Pancreas (tissue), 10 donors: ENCODE data around the gene MNT. TPM values are rescaled to one million over a fixed set of nuclear protein-coding genes. Genes with fewer than 3 reads are reported as not detected.

Experiments used
- ATAC-seq, 4 donors: fragments of 200-7000 bp; cut with Tn5 transposase; one replicate each; pipeline versions ENCODE4 v1.8.0 to v1.9.1; 2020; ENCODE audit warnings: mild to moderate bottlenecking in 4 of 4, moderate library complexity in 4 of 4
- DNase-seq, 6 donors: peaks; one replicate each; pipeline ENCODE4 v3.0.0-alpha.2; 2020
- FAIRE-seq: peaks from 2 replicates; lab custom pipeline; 2012; peaks lifted over from hg19 to GRCh38; lab: Jason Lieb, UNC
- H3K27ac ChIP-seq, 4 donors: fragments of 200-600 bp; sonication (generic); 1 replicate in 3 of 4; 2 replicates in 1 of 4; pipeline versions ENCODE4 v1.5.0 to v1.8.0; 2020
- H3K27me3 ChIP-seq, 4 donors: fragments of 200-600 bp; one replicate each; pipeline ENCODE4 v1.8.0; 2021
- H3K36me3 ChIP-seq, 3 donors: fragments of 200-600 bp; sonication (generic) in 1 of 3; one replicate each; pipeline versions ENCODE4 v1.5.0 to v1.8.0; 2020 to 2021
- H3K4me1 ChIP-seq, 3 donors: fragments of 200-600 bp; one replicate each; pipeline ENCODE4 v1.8.0; 2021
- H3K4me3 ChIP-seq, 4 donors: fragments of 200-600 bp; sonication (generic) in 2 of 4; one replicate each; pipeline versions ENCODE4 v1.5.0 to v1.8.0; 2020 to 2021
- H3K9me3 ChIP-seq, 4 donors: fragments of 200-600 bp; one replicate each; pipeline ENCODE4 v1.8.0; 2021
- WGBS, 2 donors: extraction: QIAGEN DNeasy Blood & Tissue Kit; methylation state at CpG; one replicate each; pipeline ENCODE4 v1.1.7; 2013; 5-methylcytosine and 5-hydroxymethylcytosine counted together
- intact Hi-C, 3 donors: fragments of 100-400 bp; cut with DNase I; formaldehyde crosslinking; loops; one replicate each; pipeline versions ENCODE4 v1.11.1 to v1.14.2; 2022
- polyA plus RNA-seq, 2 donors: library from polyadenylated mRNA; stranded (reverse); fragments of 200-250 nt; gene quantifications; one replicate each; pipeline ENCODE4 v1.2.3, GENCODE V29; 2013
- total RNA-seq, 6 donors: library from RNA; stranded (reverse); fragmentation: NEBNext Ultra II Directional in 4 of 6; extraction: Animal tissue kit (Norgen Biotek cat#: 25700) in 4 of 6; gene quantifications; one replicate each; pipeline versions ENCODE4 v1.2.1 to v1.2.4, GENCODE V29; 2021 to 2023
- TF ChIP-seq, protein P1 (sequence below), 4 donors: fragments of 200-600 bp; sonication (generic) in 3 of 4; IDR thresholded peaks; one replicate each; pipeline versions ENCODE4 v1.5.0 to v1.8.0; 2021; ENCODE audit warnings: antibody characterized with exemption in 4 of 4
- donor health status: healthy with polysubstance abuse.
- donor health status: DM: no; HTN: no; CAD: no; lungs with moderate emphysema.
- donor health status: DM: no; HTN: no; CAD: no.
- donor health status: control.
- donor health status: control.
- donor health status: Bipolar disorder and iron deficiency.
- donor health status: DM: yes; HTN: yes; CAD: no.
- donor health status: DM: no; HTN: no; CAD: no.
- donor health status: DM: no; HTN: no; CAD: no.
- donor health status: DM: yes; HTN: yes; CAD: no.

MNT gene
- total and polyA plus RNA-seq, 8 donors: 8.7 to 15.8 (median 10.3) TPM

- H3K36me3 ChIP-seq: no peaks in the 10 kb centered on the region
- intact Hi-C loops: loop anchor here in 1 of 3 donors (10.0 kb wide), 1 partner anchor 52 kb away; no protein-coding TSS in a partner anchor
- no peak for FAIRE-seq
- H3K4me3 ChIP-seq: no peak overlapping the region
- no peak overlapping the region for H3K27ac ChIP-seq
- H3K4me1 ChIP-seq: peaks cover 0 to 4% (median 3%) of the 10 kb centered on the region in 3 donors
- WGBS, 2 donors: 30 to 40% methylated on average over 2 of the region's 2 CpGs
- no peaks in the 10 kb centered on the region for H3K9me3 ChIP-seq
- no peak for DNase-seq
- ATAC-seq: no peak
- TF ChIP-seq, protein P1, sequence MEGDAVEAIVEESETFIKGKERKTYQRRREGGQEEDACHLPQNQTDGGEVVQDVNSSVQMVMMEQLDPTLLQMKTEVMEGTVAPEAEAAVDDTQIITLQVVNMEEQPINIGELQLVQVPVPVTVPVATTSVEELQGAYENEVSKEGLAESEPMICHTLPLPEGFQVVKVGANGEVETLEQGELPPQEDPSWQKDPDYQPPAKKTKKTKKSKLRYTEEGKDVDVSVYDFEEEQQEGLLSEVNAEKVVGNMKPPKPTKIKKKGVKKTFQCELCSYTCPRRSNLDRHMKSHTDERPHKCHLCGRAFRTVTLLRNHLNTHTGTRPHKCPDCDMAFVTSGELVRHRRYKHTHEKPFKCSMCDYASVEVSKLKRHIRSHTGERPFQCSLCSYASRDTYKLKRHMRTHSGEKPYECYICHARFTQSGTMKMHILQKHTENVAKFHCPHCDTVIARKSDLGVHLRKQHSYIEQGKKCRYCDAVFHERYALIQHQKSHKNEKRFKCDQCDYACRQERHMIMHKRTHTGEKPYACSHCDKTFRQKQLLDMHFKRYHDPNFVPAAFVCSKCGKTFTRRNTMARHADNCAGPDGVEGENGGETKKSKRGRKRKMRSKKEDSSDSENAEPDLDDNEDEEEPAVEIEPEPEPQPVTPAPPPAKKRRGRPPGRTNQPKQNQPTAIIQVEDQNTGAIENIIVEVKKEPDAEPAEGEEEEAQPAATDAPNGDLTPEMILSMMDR (IDR thresholded peaks at IDR 0.05): no peak
- H3K27me3 ChIP-seq: no peaks in the 10 kb centered on the region
These were observed 26.4 kb upstream of the MNT start for GRCh38 chr17:2427215-2427614.

DNA sequence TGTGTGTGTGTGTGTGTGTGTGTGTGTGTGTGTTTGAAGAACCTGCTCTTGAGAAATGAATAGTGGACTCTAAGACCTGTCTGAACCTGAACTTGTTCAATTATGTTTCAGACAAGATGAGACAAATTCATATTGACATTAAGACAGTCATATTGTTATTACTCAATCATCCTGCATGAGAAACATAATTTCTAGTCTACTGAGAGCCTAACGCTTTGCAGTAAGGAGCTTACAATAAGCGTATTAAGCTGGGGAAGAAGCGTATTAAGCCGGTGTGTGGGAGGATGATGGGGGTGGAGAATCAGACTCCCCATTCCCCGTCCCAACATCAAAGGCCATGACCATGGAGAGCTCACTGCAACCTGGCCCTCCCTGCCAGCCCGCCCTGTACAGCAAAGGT lies 22.4 kb upstream of the MNT start:
- TF ChIP-seq, protein P1 (IDR thresholded peaks at IDR 0.05): no peak
- DNase-seq (no peak), ATAC-seq (no peak), FAIRE-seq (no peak)
- Histone ChIP-seq H3K27ac (no peak overlapping the region), H3K4me1 (peaks cover 6 to 13% (median 9%) of the 10 kb centered on the region in 3 donors), H3K9me3 (no peaks in the 10 kb centered on the region), H3K4me3 (no peak overlapping the region), H3K36me3 (peaks cover 0 to 11% (median 0%) of the 10 kb centered on the region in 3 donors), H3K27me3 (no peaks in the 10 kb centered on the region)
- WGBS, 2 donors: 84 to 98% methylated on average over 6 of the region's 6 CpGs
- intact Hi-C loops: loop anchor here in 1 of 3 donors (10.0 kb wide), 1 partner anchor 48 kb away; no protein-coding TSS in a partner anchor

DNA sequence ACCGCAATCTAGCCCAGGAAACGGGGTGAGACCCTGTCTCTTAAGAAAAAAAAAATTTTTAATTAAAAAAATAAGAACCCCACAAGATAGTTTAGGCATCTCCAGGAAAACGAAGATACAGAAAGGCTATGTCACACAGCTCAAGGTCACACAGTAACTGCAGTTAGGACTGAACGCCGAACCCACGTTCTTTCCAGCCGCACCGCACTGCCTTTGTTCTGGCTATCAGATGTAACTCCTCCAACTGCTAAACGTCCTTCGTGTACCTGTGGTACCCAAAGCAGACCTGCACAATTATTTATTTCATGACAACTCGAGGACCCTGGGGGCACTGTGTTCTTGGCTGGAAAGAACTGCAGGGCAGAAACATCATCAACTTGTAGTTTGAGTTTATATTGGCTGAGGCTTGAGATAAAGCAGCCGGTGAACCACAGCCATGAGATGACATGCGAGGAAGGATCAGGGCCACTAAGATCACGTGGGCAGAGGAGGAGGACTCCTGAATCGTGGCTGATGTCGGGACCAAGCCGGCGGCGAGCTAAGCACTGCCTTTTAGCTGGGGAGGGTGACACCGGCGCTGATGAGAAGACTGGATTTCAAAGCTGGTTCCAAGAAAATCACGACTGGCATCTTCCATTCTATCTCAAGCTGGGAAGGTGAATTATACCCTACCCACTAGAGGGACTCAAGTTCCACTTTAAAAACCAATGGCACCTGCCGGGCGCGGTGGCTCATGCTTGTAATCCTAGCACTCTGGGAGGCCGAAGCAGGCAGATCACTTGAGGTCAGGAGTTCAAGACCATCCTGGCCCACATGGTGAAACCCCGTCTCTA lies 20.7 kb upstream of the MNT start:
- peak; percentile 42 to 69 (median 64) for ATAC-seq
- intact Hi-C loops: loop anchor here in 1 of 3 donors (10.0 kb wide), 1 partner anchor 47 kb away; no protein-coding TSS in a partner anchor
- H3K4me1 ChIP-seq: peaks cover 5 to 12% (median 7%) of the 10 kb centered on the region in 3 donors
- TF ChIP-seq, protein P1 (IDR thresholded peaks at IDR 0.05): peak in 1 of 4 donors; percentile 13
- no peaks in the 10 kb centered on the region for H3K27me3 ChIP-seq
- H3K9me3 ChIP-seq: no peaks in the 10 kb centered on the region
- no peak overlapping the region for H3K4me3 ChIP-seq
- no peak for FAIRE-seq
- peak in 3 of 6 donors; percentile 57 to 77 (median 74) for DNase-seq
- no peak overlapping the region for H3K27ac ChIP-seq
- peaks cover 0 to 11% (median 0%) of the 10 kb centered on the region in 3 donors for H3K36me3 ChIP-seq
- 44 to 46% methylated on average over 27 of the region's 27 CpGs for WGBS, 2 donors

DNA sequence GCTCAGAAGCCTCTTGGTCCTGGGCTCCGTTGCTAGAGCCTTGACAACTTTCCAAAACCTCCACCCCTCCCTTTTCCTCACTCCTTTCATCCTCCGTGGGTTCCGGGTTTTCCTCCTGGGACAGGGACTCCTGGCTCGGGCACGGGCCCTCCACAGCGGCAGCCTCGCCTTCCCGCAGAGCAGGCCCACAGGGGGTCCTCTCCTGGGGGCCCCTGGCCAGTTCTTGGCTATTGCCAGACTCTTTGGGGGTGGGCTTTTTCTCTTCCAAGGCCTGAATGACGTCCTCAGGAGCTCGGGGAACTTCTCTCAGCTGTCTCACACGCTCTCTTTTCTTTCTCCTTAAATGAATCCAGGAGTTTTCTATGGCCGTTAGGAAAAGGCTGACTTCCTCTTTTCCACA lies 19.3 kb upstream of the MNT start:
- Histone ChIP-seq H3K36me3 (peaks cover 0 to 11% (median 0%) of the 10 kb centered on the region in 3 donors), H3K27me3 (no peaks in the 10 kb centered on the region), H3K27ac (no peak overlapping the region), H3K4me3 (no peak overlapping the region), H3K9me3 (no peaks in the 10 kb centered on the region), H3K4me1 (peaks cover 5 to 17% (median 7%) of the 10 kb centered on the region in 3 donors)
- TF ChIP-seq, protein P1 (IDR thresholded peaks at IDR 0.05): no peak
- DNase-seq (no peak), ATAC-seq (no peak), FAIRE-seq (no peak)
- intact Hi-C loops: loop anchor here in 1 of 3 donors (10.0 kb wide), 1 partner anchor 45 kb away; no protein-coding TSS in a partner anchor
- WGBS, 2 donors: 82 to 84% methylated on average over 12 of the region's 12 CpGs
